ENCODE data around the gene CERK. TPM values are rescaled to one million over a fixed set of nuclear protein-coding genes. Genes with fewer than 3 reads are reported as not detected.

CERK gene
- total RNA-seq, 1 donor from 2014 or later = 29.5 TPM

GRCh38 chr22:46739094-46739870, 1.2 kb upstream of the CERK start:
- Histone ChIP-seq H3K36me3 (ENCODE audit: control insufficient read depth, insufficient read depth, low read length) (no peaks in the 10 kb centered on the region), H3K4me3 (ENCODE audit: low read depth, low read length) (peak overlapping the region; percentile 54), H3K27me3 (ENCODE audit: control insufficient read depth, insufficient read depth, low read length) (no peaks in the 10 kb centered on the region)
- DNase-seq (ENCODE audit: low read depth) (peak; percentile 68), FAIRE-seq (no peak)
- peak; percentile 68 for TF ChIP-seq CTCF (IDR thresholded peaks at IDR 0.05; ENCODE audit: insufficient read depth, low read length, severe bottlenecking)

GRCh38 chr22:46738647-46739093, 618 bp upstream of the CERK start:
- Histone ChIP-seq H3K27me3 (ENCODE audit: control insufficient read depth, insufficient read depth, low read length) (no peaks in the 10 kb centered on the region), H3K4me3 (ENCODE audit: low read depth, low read length) (peak overlapping the region; percentile 54), H3K36me3 (ENCODE audit: control insufficient read depth, insufficient read depth, low read length) (no peaks in the 10 kb centered on the region)
- TF ChIP-seq CTCF (IDR thresholded peaks at IDR 0.05; ENCODE audit: insufficient read depth, low read length, severe bottlenecking) = no peak
- FAIRE-seq (no peak), DNase-seq (ENCODE audit: low read depth) (no peak)

GRCh38 chr22:46737105-46737975, 712 bp downstream of the CERK start:
- FAIRE-seq = no peak
- Histone ChIP-seq H3K36me3 (ENCODE audit: control insufficient read depth, insufficient read depth, low read length) (no peaks in the 10 kb centered on the region), H3K27me3 (ENCODE audit: control insufficient read depth, insufficient read depth, low read length) (no peaks in the 10 kb centered on the region), H3K4me3 (ENCODE audit: low read depth, low read length) (peak overlapping the region; percentile 54)
- DNase-seq (ENCODE audit: low read depth) = no peak
- TF ChIP-seq CTCF (IDR thresholded peaks at IDR 0.05; ENCODE audit: insufficient read depth, low read length, severe bottlenecking) = no peak

GRCh38 chr22:46736705-46737104, 1.3 kb downstream of the CERK start:
- Histone ChIP-seq H3K36me3 (ENCODE audit: control insufficient read depth, insufficient read depth, low read length) (no peaks in the 10 kb centered on the region), H3K27me3 (ENCODE audit: control insufficient read depth, insufficient read depth, low read length) (no peaks in the 10 kb centered on the region), H3K4me3 (ENCODE audit: low read depth, low read length) (no peak overlapping the region)
- no peak for TF ChIP-seq CTCF (IDR thresholded peaks at IDR 0.05; ENCODE audit: insufficient read depth, low read length, severe bottlenecking)
- FAIRE-seq (no peak), DNase-seq (ENCODE audit: low read depth) (no peak)

GRCh38 chr22:46735747-46736608, 2.1 kb downstream of the CERK start:
- H3K36me3 ChIP-seq (ENCODE audit: control insufficient read depth, insufficient read depth, low read length) = no peaks in the 10 kb centered on the region
- DNase-seq (ENCODE audit: low read depth) = no peak
- FAIRE-seq = no peak
- no peak for TF ChIP-seq CTCF (IDR thresholded peaks at IDR 0.05; ENCODE audit: insufficient read depth, low read length, severe bottlenecking)
- no peaks in the 10 kb centered on the region for H3K27me3 ChIP-seq (ENCODE audit: control insufficient read depth, insufficient read depth, low read length)
- no peak overlapping the region for H3K4me3 ChIP-seq (ENCODE audit: low read depth, low read length)
